Mammary epithelial cell (primary cell): Measurements from ENCODE around the gene RASL12.

Experiments
- CTCF ChIP-seq, 2 donors: IDR thresholded peaks in 1 of 2; conservative IDR thresholded peaks in 1 of 2; 2 replicates each; pipeline ENCODE4 v1.5.1; 2011 to 2012; ENCODE audit warnings: inconsistent platforms in 2 of 2, low read length in 2 of 2, mild to moderate bottlenecking in 2 of 2, control low read depth in 1 of 2, low read depth in 1 of 2; ENCODE audit not compliant: insufficient read depth in 1 of 2; ENCODE audit errors: extremely low read depth in 1 of 2
- EZH2 ChIP-seq: IDR thresholded peaks from 2 replicates; pipeline ENCODE4 v1.6.1; 2012; ENCODE audit warnings: low read length, inconsistent platforms, borderline replicate concordance

DNA sequence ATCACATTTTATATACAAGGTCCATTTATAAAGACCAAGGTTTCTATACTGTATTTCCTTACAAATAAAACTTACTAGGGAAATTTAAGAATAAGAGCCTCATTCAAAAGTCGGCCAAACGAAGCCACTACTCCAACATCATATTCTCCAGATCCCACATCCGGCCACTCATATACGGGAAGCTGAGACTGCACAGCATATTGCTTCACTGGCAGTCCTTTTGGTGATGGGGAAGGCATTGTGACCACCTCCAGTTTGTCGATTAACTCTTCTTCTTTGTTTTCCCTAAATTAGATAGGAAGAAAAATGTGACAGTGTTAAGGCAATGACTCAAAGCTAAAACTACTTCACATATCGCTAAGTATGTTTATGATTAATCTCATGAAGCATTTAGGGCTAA, 41.0 kb downstream of the RASL12 start:
- TF ChIP-seq EZH2 (no peak), CTCF (conservative IDR thresholded peaks at IDR 0.05 in 1 of 2, IDR thresholded peaks at IDR 0.05 in 1 of 2; ENCODE audit: extremely low read depth in 1 of 2, insufficient read depth in 1 of 2, low read depth in 1 of 2, low read length in 2 of 2) (no peak)
